HG03097 (cell line): ENCODE results near the gene DTNA.

Source experiments
- ATAC-seq: cut with Tn5 transposase; IDR thresholded peaks from one replicate; pipeline ENCODE4 v1.9.1; 2021; ENCODE audit not compliant: unreplicated experiment, low FRiP score

DTNA gene

DNA sequence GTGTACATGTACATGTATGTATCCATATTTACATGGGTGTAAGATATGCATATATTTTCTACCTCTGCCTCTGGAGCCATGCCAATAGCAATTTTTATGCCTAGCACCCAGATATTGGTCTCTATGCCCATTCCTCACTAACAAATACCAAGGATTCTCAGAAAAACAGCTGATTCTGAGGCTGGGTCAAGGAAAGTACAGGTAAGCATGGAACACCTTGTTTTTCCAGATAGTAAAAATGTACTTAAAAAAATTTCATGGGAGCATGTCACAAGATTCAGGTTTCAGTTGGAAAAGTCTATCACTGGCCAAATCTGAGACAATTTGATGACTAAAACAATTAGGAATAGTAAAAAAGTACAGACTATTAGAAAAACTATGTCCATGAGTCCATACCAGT lies 216.6 kb downstream of the DTNA start:
- ATAC-seq, result no peak

DNA sequence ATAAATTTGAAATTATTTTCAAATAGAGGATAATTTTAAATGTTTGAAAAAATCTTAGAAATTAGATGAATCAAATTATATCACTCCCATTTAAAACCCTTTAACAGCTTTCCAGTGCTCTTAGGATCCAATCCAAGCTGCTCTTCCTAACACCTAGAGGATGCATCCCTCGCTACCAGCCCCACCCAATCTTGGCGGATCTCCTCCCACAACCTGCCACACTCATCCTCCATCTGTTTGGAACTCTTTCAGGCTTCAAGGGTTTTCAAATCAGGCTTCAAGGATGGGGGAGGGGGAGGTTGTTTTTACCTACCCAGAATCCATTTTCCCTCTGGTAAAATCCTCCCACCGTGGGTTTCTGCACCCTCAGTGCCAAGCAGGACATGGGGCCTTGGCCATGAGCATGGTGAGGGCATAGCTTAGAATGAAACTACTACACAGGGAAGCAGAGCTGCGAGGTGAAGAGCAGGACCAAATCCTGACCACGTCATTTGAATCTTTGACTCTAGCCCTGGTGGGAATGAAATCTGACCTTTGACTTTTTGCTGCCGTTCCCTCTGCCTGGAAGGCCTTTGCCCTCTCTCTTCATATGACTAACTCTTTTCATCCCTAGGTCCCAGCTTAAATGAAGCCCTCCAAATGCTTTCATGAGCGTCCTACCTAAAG lies 218.1 kb downstream of the DTNA start:
- no peak for ATAC-seq

DNA sequence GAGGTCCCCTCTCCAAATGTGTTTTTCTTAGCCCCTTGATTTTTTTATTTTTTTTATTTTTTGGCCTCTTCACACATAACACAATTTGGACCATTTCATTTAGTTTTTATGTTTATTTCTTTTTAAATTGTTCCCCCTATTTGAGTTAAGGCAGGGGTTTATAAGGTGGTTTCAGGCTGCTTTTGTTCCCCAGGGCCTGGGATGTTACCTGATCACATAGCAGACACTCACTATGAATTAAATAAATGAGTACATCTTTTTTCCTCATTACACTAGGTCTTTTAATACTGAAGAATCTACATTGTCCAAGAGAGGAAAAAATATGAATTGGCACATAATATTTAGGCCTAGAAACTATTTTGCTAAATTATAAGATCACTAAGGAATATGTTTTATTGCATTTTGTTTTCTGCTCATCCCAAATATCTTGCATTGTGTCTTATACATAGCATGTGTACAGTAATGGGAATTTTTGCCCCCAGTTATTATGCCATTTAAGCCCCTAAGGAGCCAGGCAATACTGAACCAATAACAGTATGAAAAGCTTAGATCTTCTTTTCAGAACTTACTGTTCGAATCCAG lies 218.7 kb downstream of the DTNA start:
- ATAC-seq, result no peak

DNA sequence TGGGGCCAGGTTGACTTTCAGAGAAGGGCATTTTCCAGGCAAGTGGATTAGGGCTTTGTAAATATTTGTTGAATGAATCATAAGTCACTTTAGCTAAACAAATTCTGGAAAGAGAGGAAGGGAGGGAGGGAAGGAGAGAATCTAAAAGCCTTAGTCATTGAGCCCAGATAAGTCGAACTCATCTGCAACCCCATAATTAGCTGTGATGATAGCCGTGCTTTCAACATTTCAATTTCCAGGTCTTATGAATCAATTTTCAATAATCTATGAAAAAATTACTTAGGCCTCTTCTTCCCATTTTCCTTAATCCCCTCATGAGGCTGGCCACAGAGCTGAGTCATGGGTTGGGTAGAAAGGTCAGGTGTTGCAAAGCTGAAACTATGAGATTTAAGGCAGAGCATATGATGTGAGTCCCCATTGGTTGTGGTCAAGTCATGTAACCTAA lies 219.3 kb downstream of the DTNA start:
- no peak for ATAC-seq

DNA sequence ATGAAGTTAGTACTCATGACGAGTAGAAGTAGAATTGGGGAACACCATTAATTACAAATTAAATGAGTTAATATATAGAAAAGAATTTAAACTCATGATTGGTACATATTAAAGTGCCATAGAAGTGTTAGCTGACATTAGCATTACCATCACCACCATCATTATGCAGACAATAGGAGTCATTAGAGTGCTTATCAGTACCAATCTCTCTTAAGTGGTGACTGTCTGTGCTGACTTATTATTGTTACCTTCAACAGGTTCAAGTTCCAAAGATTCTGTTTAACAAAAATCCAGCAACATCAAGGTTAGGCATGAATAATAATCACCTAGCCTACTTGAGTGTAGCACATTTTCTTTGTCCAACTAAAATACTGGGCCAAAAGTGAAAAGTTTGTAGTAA lies 222.3 kb downstream of the DTNA start:
- ATAC-seq, result no peak

DNA sequence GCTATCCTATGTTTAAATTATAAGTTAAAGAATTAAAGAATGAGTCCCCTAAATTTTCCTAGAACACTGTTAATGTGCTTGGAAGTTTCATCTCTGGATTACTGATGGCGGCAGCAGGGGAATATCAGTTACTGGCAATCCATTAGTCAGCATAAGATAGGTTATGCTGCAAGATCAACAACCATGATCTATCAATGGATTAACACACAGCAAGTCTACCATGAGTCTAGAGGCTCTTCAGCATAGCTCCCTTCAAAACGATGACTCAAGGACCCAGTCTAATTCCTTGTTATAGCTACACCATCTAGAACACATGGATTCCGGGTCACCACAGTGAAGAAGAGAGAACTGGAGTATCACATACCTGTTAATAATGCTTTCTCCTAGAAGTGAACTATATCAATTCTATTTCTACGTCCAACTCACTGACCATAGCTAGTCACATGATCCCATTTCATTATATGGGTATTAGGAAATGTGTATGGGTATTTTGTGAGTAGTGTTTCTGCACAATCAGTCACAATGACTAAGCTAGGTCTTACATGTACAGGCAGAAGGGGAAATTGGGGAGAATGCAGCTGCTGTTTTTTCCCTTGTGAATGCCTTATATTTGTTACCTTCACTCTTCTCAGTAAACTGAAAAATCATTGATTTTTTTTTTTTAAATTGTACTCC lies 222.8 kb downstream of the DTNA start:
- ATAC-seq, result no peak

DNA sequence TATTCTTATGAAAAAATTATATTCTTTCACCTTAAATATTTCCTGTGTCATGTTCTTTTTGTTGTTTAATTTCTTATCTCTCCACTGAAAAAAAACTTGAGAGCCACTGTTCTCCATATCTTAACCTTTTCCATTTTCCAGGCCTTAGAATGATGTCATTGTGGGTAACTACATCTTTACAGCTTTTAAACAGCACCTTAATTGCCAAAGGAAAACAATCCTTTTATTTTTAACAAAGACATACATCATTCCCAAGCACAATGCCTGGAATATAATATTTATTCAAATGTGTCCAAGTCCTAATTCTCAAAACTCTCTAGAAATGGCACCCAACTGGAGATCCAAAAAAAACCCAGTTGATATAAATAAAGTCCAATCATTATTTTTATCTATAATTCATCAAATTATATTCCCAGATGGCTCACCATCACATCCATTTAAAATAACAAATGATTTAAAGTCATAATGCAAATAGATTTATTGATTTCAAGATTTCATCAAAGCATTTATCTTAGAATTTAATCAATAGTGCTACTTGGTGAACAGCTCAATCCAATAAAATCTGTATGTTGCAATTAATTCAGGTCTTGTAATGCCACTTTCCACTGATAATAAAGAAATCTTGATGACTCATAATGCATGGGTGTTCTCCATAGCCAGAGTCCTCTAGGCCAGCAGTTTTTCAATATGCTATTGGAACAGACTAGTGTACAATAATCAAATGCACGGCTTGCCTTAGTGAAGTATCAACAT lies 224.0 kb downstream of the DTNA start:
- ATAC-seq, result no peak

DNA sequence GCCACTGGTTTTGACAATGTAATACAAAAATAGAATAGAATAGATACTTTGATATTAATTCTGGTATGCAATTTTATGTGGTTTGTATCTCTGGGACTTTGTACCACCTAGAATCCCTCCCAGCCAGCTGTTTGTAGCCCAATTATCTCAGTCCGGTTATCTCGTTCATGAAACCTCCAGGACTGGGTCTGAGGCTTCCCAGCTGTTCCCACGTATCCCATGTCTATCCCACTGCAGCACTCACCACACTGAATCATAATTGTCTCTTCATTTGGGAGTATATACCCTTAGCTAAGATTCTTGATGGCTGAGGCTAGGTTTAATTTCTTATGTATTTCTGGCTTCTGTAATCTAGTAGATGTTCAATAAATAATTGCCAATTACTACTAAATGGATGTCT lies 226.7 kb downstream of the DTNA start:
- no peak for ATAC-seq

DNA sequence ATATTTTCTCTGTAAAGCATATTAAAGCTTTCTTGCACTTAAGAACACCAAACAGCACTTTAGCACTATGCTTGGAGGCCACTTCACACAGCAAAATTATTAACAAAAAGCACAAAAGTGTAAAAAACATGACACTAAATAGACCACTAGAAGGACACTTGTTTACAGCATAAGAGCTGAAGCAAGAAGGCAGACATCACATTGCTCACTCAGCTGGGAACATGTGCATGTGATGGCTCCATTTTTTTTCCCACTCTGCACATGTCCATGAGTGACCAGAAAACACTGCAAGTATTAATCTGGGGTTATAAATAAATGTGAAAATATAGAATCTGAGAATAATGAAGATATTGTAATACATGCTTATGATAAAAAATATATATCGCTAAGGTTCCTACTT lies 228.0 kb downstream of the DTNA start:
- no peak for ATAC-seq
